KMS-11 (cell line): Measurements from ENCODE around the gene EVC2.

Source experiments
- H2AFZ ChIP-seq: fragments of 200-600 bp; sonication (generic); 2 replicates; pipeline ENCODE4 v1.6.1; 2016; ENCODE audit warnings: antibody characterized with exemption, mixed run types, low read depth
- H3K27ac ChIP-seq: fragments of 200-600 bp; sonication (generic); 2 replicates; pipeline ENCODE4 v1.6.1; 2016; ENCODE audit warnings: mild to moderate bottlenecking, mixed run types
- H3K27me3 ChIP-seq: fragments of 200-600 bp; sonication (generic); 2 replicates; pipeline ENCODE4 v1.6.1; 2017; ENCODE audit warnings: mild to moderate bottlenecking, low read depth, mixed run types, moderate library complexity; ENCODE audit not compliant: insufficient read depth
- H3K36me3 ChIP-seq: fragments of 200-600 bp; sonication (generic); 2 replicates; pipeline ENCODE4 v1.6.1; 2017; ENCODE audit warnings: mild to moderate bottlenecking, mixed run types; ENCODE audit not compliant: insufficient read depth
- H3K4me1 ChIP-seq: fragments of 200-600 bp; sonication (generic); 2 replicates; pipeline ENCODE4 v1.6.1; 2016; ENCODE audit warnings: mild to moderate bottlenecking, low read depth, mixed run types; ENCODE audit not compliant: poor library complexity, severe bottlenecking
- H3K4me2 ChIP-seq: fragments of 200-600 bp; sonication (generic); 2 replicates; pipeline ENCODE4 v1.7.0; 2016; ENCODE audit warnings: mild to moderate bottlenecking, mixed run types
- H3K4me3 ChIP-seq: fragments of 200-600 bp; sonication (generic); IDR thresholded peaks from 2 replicates; pipeline ENCODE4 v1.6.1; 2017; ENCODE audit warnings: low read depth, low read length, mixed read lengths; ENCODE audit not compliant: insufficient read depth
- H3K79me2 ChIP-seq: fragments of 200-600 bp; sonication (generic); 2 replicates; pipeline ENCODE4 v1.6.1; 2016; ENCODE audit warnings: low read depth, mixed run types; ENCODE audit not compliant: insufficient read depth
- H3K9ac ChIP-seq: fragments of 200-600 bp; sonication (generic); 2 replicates; pipeline ENCODE4 v1.6.1; 2016; ENCODE audit warnings: mild to moderate bottlenecking, mixed run types
- H4K20me1 ChIP-seq: fragments of 200-600 bp; sonication (generic); 2 replicates; pipeline ENCODE4 v1.6.1; 2016; ENCODE audit warnings: mild to moderate bottlenecking, mixed run types; ENCODE audit not compliant: insufficient read depth
- TF ChIP-seq, protein P1 (sequence below): fragments of 200-600 bp; sonication (generic); conservative IDR thresholded peaks from 2 replicates; pipeline ENCODE4 v1.6.1; 2017; ENCODE audit warnings: low read depth, mild to moderate bottlenecking, antibody characterized with exemption, low read length, moderate library complexity, mixed read lengths

The EVC2 gene

DNA sequence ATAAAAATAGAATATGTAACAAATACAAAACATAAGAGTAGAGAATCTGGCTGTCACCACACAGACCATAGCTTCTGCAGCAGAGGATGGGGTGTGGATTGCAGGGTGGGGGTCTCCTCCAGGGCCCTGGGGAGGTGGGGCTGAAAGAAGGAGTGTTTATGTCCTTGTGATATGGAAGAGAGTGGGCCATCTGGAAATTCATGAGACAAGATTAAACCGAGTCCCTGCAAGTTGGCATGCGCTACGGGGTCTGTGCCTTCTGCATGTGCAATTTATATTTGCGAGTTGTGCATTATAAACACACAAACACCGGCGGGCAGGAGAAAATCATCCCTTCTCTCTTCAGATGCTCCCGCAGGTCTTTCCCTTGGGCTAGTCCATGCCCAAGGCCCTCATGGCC, 145.9 kb downstream of the EVC2 start:
- Histone ChIP-seq H3K4me3 (no peak overlapping the region), H3K9ac (no peak overlapping the region), H3K4me2 (no peak overlapping the region), H3K36me3 (no peaks in the 10 kb centered on the region), H3K79me2 (no peaks in the 10 kb centered on the region), H2AFZ (no peak overlapping the region), H3K27me3 (no peaks in the 10 kb centered on the region), H4K20me1 (no peaks in the 10 kb centered on the region), H3K27ac (no peak overlapping the region), H3K4me1 (no peaks in the 10 kb centered on the region)
- TF ChIP-seq, protein P1, sequence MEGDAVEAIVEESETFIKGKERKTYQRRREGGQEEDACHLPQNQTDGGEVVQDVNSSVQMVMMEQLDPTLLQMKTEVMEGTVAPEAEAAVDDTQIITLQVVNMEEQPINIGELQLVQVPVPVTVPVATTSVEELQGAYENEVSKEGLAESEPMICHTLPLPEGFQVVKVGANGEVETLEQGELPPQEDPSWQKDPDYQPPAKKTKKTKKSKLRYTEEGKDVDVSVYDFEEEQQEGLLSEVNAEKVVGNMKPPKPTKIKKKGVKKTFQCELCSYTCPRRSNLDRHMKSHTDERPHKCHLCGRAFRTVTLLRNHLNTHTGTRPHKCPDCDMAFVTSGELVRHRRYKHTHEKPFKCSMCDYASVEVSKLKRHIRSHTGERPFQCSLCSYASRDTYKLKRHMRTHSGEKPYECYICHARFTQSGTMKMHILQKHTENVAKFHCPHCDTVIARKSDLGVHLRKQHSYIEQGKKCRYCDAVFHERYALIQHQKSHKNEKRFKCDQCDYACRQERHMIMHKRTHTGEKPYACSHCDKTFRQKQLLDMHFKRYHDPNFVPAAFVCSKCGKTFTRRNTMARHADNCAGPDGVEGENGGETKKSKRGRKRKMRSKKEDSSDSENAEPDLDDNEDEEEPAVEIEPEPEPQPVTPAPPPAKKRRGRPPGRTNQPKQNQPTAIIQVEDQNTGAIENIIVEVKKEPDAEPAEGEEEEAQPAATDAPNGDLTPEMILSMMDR = no peak

DNA sequence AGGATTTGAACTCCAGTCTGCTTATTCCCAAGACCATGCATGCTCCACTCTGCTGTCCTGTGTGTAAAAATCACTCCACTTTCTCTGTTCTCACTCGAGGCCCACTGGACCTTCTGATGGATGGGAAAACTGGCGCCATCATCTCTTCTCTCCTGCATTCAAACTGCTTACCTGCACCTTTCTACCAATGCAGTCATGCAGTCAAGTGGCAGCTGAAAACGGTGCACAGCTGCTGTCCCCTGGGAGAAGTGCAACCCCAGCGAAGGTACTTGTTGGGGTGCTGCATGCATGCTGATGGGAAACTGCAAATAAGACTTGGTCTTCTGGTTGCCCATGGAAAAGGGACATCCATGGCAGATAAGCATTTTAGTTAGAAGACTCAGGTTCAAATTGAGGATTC, 147.1 kb downstream of the EVC2 start:
- no peaks in the 10 kb centered on the region for H3K36me3 ChIP-seq
- no peaks in the 10 kb centered on the region for H3K79me2 ChIP-seq
- H3K4me2 ChIP-seq = no peak overlapping the region
- H3K4me1 ChIP-seq = no peaks in the 10 kb centered on the region
- no peaks in the 10 kb centered on the region for H4K20me1 ChIP-seq
- H3K27me3 ChIP-seq = no peaks in the 10 kb centered on the region
- H2AFZ ChIP-seq = no peak overlapping the region
- H3K9ac ChIP-seq = no peak overlapping the region
- H3K27ac ChIP-seq = no peak overlapping the region
- H3K4me3 ChIP-seq = no peak overlapping the region
- TF ChIP-seq, protein P1 = no peak

DNA sequence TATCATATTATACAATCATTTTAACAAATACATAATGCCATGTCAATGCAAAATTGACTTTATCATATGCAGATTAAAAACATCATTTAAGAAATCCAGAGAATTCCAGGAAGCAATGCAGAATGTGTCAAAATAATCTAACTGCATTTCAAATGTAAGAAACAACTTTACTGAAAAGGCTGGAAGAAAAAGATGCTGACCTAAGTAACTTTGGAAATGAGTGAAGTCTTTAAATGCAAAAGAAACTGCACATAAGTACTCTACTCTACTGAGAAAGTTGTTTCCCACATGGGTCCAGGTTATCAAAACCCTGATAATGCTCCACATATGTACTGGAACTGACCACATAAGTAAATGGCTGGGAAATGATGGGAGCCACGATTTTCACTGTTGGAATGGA, 149.9 kb downstream of the EVC2 start:
- H3K9ac ChIP-seq = no peak overlapping the region
- TF ChIP-seq, protein P1 = no peak
- no peaks in the 10 kb centered on the region for H3K27me3 ChIP-seq
- no peaks in the 10 kb centered on the region for H3K36me3 ChIP-seq
- H3K27ac ChIP-seq = no peak overlapping the region
- no peak overlapping the region for H3K4me3 ChIP-seq
- H3K4me1 ChIP-seq = no peaks in the 10 kb centered on the region
- no peak overlapping the region for H2AFZ ChIP-seq
- no peak overlapping the region for H3K4me2 ChIP-seq
- no peaks in the 10 kb centered on the region for H4K20me1 ChIP-seq
- no peaks in the 10 kb centered on the region for H3K79me2 ChIP-seq

DNA sequence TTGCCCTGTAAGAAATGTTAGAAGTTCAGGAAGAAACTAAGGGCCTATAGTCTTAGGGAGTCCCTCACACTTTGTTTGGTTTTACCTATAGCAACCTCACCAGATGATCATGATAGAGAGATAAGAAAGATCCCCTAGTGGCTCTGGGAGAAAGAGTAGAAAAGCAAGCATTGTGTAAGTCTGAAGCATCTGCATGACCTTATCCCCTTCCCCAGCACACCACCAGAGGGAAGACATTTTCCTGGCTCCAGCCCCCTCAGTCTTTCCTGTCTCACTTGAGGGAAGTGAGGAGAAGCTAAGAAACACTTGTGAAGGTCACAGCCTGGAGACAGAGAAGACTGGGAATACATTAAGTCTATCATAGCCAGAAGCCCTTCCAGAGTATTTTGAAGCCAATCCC, 154.0 kb downstream of the EVC2 start:
- H3K79me2 ChIP-seq = no peaks in the 10 kb centered on the region
- H3K27me3 ChIP-seq = no peaks in the 10 kb centered on the region
- no peaks in the 10 kb centered on the region for H3K4me1 ChIP-seq
- H3K4me3 ChIP-seq = no peak overlapping the region
- TF ChIP-seq, protein P1 = no peak
- no peaks in the 10 kb centered on the region for H4K20me1 ChIP-seq
- H3K27ac ChIP-seq = no peak overlapping the region
- H3K9ac ChIP-seq = no peak overlapping the region
- no peak overlapping the region for H3K4me2 ChIP-seq
- H3K36me3 ChIP-seq = no peaks in the 10 kb centered on the region
- no peak overlapping the region for H2AFZ ChIP-seq

DNA sequence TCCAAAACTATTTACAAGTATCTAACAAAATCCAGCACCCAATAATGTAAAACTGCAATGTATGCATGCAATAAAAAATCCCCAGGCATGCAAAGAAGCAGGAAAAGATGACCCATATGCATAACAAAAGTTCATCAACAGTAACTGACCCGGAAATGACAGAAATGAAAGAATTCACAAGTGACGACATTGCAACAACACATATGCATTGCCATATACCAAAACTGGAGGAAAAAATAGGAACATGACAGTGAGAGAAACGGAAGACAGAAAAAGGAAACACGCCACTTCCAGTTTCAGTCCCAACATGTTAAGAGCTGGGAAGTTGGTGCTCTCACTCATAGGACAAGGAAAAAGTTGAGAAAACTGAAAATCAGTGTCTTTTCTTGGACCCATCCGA, 154.6 kb downstream of the EVC2 start:
- Histone ChIP-seq H3K27ac (no peak overlapping the region), H3K4me3 (no peak overlapping the region), H3K9ac (no peak overlapping the region), H3K27me3 (no peaks in the 10 kb centered on the region), H3K79me2 (no peaks in the 10 kb centered on the region), H3K36me3 (no peaks in the 10 kb centered on the region), H4K20me1 (no peaks in the 10 kb centered on the region), H3K4me2 (no peak overlapping the region), H2AFZ (no peak overlapping the region), H3K4me1 (no peaks in the 10 kb centered on the region)
- TF ChIP-seq, protein P1 = no peak
